Panc1 (cell line): ENCODE results near the gene FBP1.

Source experiments
- POLR2AphosphoS5 ChIP-seq: IDR thresholded peaks from 2 replicates; pipeline ENCODE4 v1.6.1; 2012; ENCODE audit warnings: mild to moderate bottlenecking, low read depth, low read length, moderate library complexity
- SIN3A ChIP-seq: IDR thresholded peaks from 2 replicates; pipeline ENCODE4 v1.6.1; 2012; ENCODE audit warnings: low read depth, mild to moderate bottlenecking, low read length, moderate library complexity, borderline replicate concordance; ENCODE audit not compliant: insufficient read depth
- TCF7L2 ChIP-seq: IDR thresholded peaks from 2 replicates; pipeline ENCODE4 v1.6.1; 2011; ENCODE audit warnings: mild to moderate bottlenecking, low read depth, low read length, inconsistent platforms
- TF ChIP-seq, protein P1 (sequence below): fragments of 450-650 bp; IDR thresholded peaks from 2 replicates; pipeline ENCODE4 v1.5.1; 2017; ENCODE audit warnings: mild to moderate bottlenecking
- TF ChIP-seq, protein P2 (sequence below), 2 experiments: IDR thresholded peaks; 2 replicates each; pipeline ENCODE4 v1.6.1; 2011 to 2012; ENCODE audit warnings: low read depth in 2 of 2, control low read depth in 1 of 2, low read length in 1 of 2, mild to moderate bottlenecking in 1 of 2, moderate library complexity in 1 of 2; ENCODE audit not compliant: insufficient read depth in 1 of 2

DNA sequence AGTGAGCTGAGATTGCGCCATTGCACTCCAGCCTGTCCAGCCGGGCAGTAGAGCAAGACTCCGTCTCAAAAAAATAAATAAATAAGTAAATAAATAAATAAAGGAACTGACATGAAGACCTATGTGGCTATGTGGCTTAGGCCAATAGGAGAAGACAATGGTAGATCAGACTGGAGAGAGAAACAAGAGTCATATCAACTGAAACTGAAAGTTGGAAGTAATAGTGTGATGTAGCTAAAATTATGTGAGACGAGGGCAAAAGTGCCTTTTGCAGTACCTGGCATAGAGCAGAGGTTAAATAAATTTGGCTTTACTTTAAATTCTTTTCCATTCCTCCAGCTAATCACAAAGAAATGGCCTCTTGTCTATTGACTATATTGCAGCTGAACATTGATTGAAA lies 53.0 kb downstream of the FBP1 start:
- TF ChIP-seq, protein P1, sequence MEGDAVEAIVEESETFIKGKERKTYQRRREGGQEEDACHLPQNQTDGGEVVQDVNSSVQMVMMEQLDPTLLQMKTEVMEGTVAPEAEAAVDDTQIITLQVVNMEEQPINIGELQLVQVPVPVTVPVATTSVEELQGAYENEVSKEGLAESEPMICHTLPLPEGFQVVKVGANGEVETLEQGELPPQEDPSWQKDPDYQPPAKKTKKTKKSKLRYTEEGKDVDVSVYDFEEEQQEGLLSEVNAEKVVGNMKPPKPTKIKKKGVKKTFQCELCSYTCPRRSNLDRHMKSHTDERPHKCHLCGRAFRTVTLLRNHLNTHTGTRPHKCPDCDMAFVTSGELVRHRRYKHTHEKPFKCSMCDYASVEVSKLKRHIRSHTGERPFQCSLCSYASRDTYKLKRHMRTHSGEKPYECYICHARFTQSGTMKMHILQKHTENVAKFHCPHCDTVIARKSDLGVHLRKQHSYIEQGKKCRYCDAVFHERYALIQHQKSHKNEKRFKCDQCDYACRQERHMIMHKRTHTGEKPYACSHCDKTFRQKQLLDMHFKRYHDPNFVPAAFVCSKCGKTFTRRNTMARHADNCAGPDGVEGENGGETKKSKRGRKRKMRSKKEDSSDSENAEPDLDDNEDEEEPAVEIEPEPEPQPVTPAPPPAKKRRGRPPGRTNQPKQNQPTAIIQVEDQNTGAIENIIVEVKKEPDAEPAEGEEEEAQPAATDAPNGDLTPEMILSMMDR, result no peak
- TF ChIP-seq POLR2AphosphoS5 (no peak), TCF7L2 (no peak), SIN3A (no peak)
- TF ChIP-seq, protein P2, sequence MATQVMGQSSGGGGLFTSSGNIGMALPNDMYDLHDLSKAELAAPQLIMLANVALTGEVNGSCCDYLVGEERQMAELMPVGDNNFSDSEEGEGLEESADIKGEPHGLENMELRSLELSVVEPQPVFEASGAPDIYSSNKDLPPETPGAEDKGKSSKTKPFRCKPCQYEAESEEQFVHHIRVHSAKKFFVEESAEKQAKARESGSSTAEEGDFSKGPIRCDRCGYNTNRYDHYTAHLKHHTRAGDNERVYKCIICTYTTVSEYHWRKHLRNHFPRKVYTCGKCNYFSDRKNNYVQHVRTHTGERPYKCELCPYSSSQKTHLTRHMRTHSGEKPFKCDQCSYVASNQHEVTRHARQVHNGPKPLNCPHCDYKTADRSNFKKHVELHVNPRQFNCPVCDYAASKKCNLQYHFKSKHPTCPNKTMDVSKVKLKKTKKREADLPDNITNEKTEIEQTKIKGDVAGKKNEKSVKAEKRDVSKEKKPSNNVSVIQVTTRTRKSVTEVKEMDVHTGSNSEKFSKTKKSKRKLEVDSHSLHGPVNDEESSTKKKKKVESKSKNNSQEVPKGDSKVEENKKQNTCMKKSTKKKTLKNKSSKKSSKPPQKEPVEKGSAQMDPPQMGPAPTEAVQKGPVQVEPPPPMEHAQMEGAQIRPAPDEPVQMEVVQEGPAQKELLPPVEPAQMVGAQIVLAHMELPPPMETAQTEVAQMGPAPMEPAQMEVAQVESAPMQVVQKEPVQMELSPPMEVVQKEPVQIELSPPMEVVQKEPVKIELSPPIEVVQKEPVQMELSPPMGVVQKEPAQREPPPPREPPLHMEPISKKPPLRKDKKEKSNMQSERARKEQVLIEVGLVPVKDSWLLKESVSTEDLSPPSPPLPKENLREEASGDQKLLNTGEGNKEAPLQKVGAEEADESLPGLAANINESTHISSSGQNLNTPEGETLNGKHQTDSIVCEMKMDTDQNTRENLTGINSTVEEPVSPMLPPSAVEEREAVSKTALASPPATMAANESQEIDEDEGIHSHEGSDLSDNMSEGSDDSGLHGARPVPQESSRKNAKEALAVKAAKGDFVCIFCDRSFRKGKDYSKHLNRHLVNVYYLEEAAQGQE (IDR thresholded peaks at IDR 0.05; ENCODE audit: insufficient read depth in 1 of 2, low read depth in 2 of 2, low read length in 1 of 2), result no peak
